ENCODE measurements around the gene BBS2.

The BBS2 gene

DNA sequence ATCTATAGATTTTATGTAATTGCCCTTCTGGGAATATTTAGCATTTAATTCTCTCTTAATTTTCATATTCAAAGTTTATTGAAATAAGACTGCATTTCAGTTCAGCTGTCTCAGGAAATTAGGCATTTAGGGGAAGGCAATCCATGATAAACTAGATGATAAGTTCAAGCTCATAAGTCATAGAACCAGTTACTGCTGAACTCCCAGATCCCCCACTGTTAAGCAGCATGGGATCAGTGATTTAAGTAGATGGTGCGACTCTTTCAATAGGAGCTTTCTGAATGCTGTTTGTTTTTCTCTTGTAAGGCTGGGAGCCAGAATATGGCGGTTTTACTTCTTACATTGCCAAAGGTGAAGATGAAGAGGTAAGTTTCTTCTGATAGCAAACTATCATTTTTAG, 44.6 kb downstream of the BBS2 start:
- FAIRE-seq, result no peak

DNA sequence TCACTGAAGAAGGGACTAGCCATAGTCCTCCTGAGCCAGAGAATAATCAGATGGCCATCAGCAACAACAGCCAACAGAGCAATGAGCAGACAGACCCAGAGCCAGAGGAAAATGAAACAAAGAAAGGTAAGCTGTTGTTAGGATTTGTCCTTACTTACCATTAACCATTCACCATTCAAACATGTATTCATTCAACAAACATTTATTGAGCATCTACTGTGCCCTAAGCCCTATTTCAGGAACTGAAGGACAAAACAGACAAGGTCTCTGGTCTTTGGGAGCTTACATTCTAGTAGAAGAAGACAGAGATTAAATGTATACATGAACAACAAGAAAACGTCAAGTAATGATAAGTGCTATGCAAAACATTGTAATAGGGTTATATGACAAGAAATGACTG, 49.2 kb downstream of the BBS2 start:
- no peak for FAIRE-seq

- FAIRE-seq, result no peak
These were observed 49.6 kb downstream of the BBS2 start for GRCh38 chr16:56470232-56470631.

GRCh38 chr16:56469748-56470147, 50.1 kb downstream of the BBS2 start:
- no peak for FAIRE-seq

- no peak for FAIRE-seq
These were observed 51.0 kb downstream of the BBS2 start for GRCh38 chr16:56468800-56469199.

DNA sequence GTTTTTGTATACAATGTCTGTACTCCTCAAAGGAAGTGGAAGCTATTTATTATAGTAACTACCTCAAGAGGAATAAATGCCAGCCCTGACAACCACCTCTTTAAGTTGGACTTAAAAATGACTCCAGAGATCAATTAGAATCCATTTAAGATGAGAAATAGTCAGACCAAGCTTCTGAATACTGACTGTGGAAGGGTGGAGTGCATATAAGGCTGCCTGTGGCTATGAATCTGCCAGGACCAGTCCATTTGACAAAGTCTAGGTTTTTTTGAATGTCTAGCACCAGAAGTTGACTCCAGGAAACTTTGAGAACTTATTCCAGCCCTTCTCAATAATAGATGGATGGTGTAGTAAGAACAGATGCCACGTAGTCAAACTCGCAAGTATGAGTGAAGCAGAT, 53.5 kb downstream of the BBS2 start:
- no peak for FAIRE-seq

DNA sequence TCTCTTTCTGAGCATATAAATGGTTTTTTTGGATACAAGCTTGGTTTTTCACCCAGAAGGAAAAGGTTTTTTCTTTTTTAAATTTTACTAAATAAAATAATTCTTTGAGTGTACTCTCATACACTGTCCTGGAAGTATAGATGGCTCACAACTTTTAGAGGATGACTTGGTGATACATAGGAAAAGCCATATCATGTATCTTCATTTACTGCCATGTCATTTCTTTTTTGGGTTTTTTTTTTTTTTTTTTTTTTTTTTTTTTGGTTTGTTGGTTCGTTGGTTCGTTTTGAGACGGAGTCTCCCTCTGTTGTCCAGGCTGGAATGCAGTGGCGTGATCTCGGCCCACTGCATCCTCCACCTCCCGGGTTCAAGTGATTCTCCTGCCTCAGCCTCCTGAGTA, 56.7 kb downstream of the BBS2 start:
- FAIRE-seq, result no peak

DNA sequence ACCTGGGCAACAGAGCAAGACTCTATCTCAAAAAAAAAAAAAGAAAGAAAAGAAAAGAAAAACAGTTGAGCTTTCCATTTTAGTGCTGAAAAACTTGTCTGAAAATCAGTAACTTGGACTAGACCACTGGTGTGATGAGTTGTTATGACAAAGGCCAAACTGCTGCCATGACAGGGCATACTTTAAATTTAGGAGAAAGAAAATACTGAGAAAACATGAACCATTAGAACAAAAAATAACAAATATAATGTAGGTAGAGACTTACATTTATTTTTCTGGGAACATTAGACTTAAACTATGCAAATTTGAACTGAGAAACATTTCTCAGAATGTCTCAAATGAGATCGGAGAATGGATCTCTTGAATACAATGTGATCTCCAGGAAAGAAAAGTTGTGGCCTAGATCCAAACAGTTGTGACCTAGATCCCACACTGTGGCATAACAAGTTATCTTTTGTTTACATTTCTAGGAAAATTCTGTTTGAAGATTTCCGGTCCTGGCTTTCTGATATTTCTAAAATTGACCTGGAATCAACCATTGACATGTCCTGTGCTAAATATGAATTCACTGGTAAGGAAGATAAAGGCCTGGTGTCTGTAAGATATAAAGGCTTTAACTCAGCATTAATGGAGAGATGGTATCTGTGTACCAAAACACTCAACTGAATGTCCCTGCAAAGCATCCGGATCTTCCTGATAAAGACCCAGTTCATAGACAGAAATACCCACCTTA, 57.6 kb downstream of the BBS2 start:
- FAIRE-seq, result no peak

- no peak for FAIRE-seq
These were observed 59.7 kb downstream of the BBS2 start for GRCh38 chr16:56460101-56460500.

GRCh38 chr16:56457927-56458470, 61.8 kb downstream of the BBS2 start:
- no peak for FAIRE-seq

- no peak for FAIRE-seq
These were observed 67.8 kb downstream of the BBS2 start for GRCh38 chr16:56451753-56452689.

- peak; percentile 96 for FAIRE-seq
These were observed 68.7 kb downstream of the BBS2 start, which contains the start of the genes NUDT21 and OGFOD1 for GRCh38 chr16:56450986-56451752. TSS of gene NUDT21 (minus strand) at chr16:56451332. CDS start at chr16:56451202, 130 bp downstream. TSS of gene OGFOD1 (plus strand) at chr16:56451554. CDS start at chr16:56451613, 59 bp downstream.

GRCh38 chr16:56450275-56450985, 69.4 kb downstream of the BBS2 start:
- no peak for FAIRE-seq

DNA sequence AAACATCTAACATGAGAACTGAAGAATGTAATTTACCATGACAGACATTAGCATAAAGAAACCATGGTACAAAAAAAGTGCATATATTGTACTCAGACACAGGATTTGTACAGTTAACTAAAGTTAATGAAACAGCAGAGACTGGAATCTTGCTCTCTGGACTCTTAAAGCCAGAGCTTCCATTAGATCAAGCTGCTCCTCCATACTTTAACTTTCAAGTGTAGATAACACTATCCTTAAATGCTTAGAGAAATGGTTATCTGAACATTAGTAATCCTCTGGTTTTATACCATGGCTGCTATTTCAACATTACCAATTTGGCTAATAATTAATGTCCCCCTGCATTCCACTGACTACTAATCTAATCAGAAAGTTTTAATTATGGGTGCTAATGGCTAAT, 71.8 kb downstream of the BBS2 start:
- no peak for FAIRE-seq

DNA sequence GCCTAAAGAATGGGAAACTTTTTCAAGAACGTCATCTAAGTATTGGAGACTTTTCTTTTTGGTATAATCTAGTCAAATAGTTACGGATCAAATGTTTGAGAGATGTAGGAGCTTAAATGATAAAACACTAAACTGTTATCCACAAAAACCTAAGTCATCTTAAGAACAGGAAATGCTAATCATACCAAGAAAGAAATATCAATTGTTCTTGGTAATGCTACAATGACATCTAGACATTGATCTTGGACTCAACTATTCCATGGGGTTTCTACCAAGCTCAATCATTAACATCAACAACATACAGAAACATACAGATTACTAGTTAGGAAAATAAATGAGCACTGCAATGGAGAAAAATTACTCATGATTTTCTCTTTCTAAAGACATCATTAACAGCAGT, 72.5 kb downstream of the BBS2 start:
- FAIRE-seq, result no peak

- FAIRE-seq, result no peak
These were observed 81.8 kb downstream of the BBS2 start for GRCh38 chr16:56438038-56438437.

DNA sequence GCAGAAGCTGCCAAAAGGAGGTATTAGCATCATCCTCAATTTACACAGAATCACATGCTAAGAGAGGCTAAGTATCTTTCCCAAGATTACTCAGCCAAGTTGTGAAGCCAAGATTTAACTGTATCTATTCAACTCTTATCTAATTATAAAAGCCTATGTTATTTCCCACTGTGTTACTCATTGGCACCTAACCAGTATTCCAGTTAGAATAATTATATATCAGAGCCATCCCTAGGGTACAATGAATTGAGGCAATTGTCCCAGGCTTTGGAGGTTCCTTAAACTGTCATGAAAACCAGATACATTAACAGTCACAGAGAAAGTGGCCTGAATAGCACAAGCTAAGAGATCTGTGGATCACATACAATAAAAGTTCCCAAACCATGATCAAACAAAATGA, 83.6 kb downstream of the BBS2 start:
- FAIRE-seq, result no peak

All from TTC549 (cell line).